Measurements from ENCODE around the gene KATNBL1.
A peak's percentile ranks its signal among the peaks of the same experiment; 100 is the strongest.

KATNBL1 gene

GRCh38 chr15:34114739-34115138 lies 95.2 kb downstream of the KATNBL1 start:
- no peak overlapping the region for H3K27ac ChIP-seq
- TF ChIP-seq CTCF (IDR thresholded peaks at IDR 0.05) = no peak
- TF ChIP-seq ZFX (IDR thresholded peaks at IDR 0.05; ENCODE audit: borderline replicate concordance) = no peak

GRCh38 chr15:34114215-34114614 lies 95.7 kb downstream of the KATNBL1 start:
- H3K27ac ChIP-seq = no peak overlapping the region
- TF ChIP-seq CTCF (IDR thresholded peaks at IDR 0.05) = no peak
- TF ChIP-seq ZFX (IDR thresholded peaks at IDR 0.05; ENCODE audit: borderline replicate concordance) = no peak

GRCh38 chr15:34111488-34111887 lies 98.4 kb downstream of the KATNBL1 start:
- no peak overlapping the region for H3K27ac ChIP-seq
- TF ChIP-seq CTCF (IDR thresholded peaks at IDR 0.05) (no peak), ZFX (IDR thresholded peaks at IDR 0.05; ENCODE audit: borderline replicate concordance) (no peak)

GRCh38 chr15:34109797-34110663 lies 99.9 kb downstream of the KATNBL1 start:
- TF ChIP-seq ZFX (IDR thresholded peaks at IDR 0.05; ENCODE audit: borderline replicate concordance) = no peak
- peak; percentile 55 for TF ChIP-seq CTCF (IDR thresholded peaks at IDR 0.05)
- no peak overlapping the region for H3K27ac ChIP-seq

GRCh38 chr15:34107315-34107714 lies 102.6 kb downstream of the KATNBL1 start:
- H3K27ac ChIP-seq = no peak overlapping the region
- TF ChIP-seq CTCF (IDR thresholded peaks at IDR 0.05) (no peak), ZFX (IDR thresholded peaks at IDR 0.05; ENCODE audit: borderline replicate concordance) (no peak)

GRCh38 chr15:34106423-34106822 lies 103.5 kb downstream of the KATNBL1 start:
- no peak for TF ChIP-seq ZFX (IDR thresholded peaks at IDR 0.05; ENCODE audit: borderline replicate concordance)
- TF ChIP-seq CTCF (IDR thresholded peaks at IDR 0.05) = no peak
- H3K27ac ChIP-seq = no peak overlapping the region

GRCh38 chr15:34102175-34102925 lies 107.5 kb downstream of the KATNBL1 start:
- H3K27ac ChIP-seq = peak overlapping the region; percentile 83
- no peak for TF ChIP-seq CTCF (IDR thresholded peaks at IDR 0.05)
- no peak for TF ChIP-seq ZFX (IDR thresholded peaks at IDR 0.05; ENCODE audit: borderline replicate concordance)
